GM12864 (cell line): ENCODE measurements around the gene PCP2.
A peak's percentile ranks its signal among the peaks of the same experiment; 100 is the strongest.

Experiments used
- DNase-seq: peaks from one replicate; pipeline ENCODE4 v3.0.0-alpha.2; 2011; ENCODE audit warnings: low read depth
- H3K4me3 ChIP-seq: 2 replicates; pipeline ENCODE4 v1.5.1; 2011; ENCODE audit warnings: mild to moderate bottlenecking, low read depth, low read length, control low read depth
- TF ChIP-seq, protein P1 (sequence below): IDR thresholded peaks from 2 replicates; pipeline ENCODE4 v1.5.1; 2011; ENCODE audit warnings: low read depth, mild to moderate bottlenecking, moderate library complexity, low read length, control low read depth, inconsistent platforms; ENCODE audit errors: missing control alignments

Gene PCP2

GRCh38 chr19:7678971-7679751 is 45.6 kb upstream of the PCP2 start:
- TF ChIP-seq, protein P1, sequence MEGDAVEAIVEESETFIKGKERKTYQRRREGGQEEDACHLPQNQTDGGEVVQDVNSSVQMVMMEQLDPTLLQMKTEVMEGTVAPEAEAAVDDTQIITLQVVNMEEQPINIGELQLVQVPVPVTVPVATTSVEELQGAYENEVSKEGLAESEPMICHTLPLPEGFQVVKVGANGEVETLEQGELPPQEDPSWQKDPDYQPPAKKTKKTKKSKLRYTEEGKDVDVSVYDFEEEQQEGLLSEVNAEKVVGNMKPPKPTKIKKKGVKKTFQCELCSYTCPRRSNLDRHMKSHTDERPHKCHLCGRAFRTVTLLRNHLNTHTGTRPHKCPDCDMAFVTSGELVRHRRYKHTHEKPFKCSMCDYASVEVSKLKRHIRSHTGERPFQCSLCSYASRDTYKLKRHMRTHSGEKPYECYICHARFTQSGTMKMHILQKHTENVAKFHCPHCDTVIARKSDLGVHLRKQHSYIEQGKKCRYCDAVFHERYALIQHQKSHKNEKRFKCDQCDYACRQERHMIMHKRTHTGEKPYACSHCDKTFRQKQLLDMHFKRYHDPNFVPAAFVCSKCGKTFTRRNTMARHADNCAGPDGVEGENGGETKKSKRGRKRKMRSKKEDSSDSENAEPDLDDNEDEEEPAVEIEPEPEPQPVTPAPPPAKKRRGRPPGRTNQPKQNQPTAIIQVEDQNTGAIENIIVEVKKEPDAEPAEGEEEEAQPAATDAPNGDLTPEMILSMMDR, result peak; percentile 76
- peak; percentile 76 for DNase-seq
- no peak overlapping the region for H3K4me3 ChIP-seq

DNA sequence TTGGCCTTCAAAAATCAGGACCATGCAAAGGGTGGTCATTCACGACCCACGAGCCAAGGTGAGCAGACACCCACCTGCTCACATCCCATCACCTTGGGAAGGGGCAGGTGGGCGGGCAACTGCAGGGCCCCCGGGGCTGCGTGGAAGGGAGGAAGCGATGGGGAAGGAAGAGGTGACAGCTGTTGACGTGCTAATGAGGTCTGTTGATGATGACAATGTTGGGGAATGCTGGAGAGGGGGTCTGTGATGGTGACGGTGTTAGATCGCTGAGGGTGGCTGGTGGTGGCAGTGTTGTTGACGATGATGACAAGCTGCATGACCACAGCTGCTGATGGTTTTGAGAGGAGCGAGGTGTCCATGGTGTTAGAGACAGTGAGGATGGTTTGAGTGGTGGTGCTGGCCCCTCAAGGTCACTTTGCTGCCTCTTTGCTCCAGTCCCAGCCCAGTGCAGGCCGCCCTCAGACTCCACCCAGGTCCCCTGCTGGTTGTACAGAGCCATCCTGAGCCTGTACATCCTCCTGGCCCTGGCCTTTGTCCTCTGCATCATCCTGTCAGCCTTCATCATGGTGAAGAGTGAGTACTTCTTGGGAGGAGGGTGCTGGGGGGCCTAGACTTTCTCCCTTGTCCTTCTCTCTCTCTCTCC is 44.3 kb upstream of the PCP2 start:
- no peak for DNase-seq
- TF ChIP-seq, protein P1, result no peak
- H3K4me3 ChIP-seq, result no peak overlapping the region

DNA sequence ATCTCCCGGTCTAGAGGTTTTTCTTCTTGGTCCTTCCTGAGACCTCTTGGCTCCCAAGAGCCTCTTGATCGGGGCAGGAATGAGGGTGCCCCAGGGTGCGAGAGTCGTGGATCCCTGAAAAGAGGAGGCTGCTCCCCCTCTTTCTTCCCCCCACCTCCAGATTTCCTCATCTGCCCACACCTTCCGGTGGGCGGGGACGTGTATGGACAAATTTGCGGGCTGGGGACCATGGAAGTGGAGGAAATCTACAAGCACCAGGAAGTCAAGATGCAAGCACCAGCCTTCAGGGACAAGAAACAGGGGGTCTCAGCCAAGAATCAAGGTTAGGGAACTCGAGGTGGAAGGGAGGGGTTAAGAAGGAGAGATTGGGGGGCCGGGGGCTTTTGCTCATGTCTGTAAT is 43.3 kb upstream of the PCP2 start, which contains the start of gene MCEMP1:
TSS of gene MCEMP1 (plus strand) at position 237 of the 400 bp plus-strand sequence. CDS start at position 268, 31 bp downstream.
- TF ChIP-seq, protein P1, result no peak

GRCh38 chr19:7676376-7676775 is 42.9 kb upstream of the PCP2 start:
- no peak for DNase-seq
- TF ChIP-seq, protein P1, result no peak
- H3K4me3 ChIP-seq, result peak overlapping the region; percentile 11; the same call in 1 of the 2 replicates

More for the DNA sequence above, 43.3 kb upstream of the PCP2 start, which contains the start of gene MCEMP1:
- H3K4me3 ChIP-seq, result peak within 1 kb of the TSS; percentile 11; the same call in 1 of the 2 replicates
- no peak for DNase-seq

DNA sequence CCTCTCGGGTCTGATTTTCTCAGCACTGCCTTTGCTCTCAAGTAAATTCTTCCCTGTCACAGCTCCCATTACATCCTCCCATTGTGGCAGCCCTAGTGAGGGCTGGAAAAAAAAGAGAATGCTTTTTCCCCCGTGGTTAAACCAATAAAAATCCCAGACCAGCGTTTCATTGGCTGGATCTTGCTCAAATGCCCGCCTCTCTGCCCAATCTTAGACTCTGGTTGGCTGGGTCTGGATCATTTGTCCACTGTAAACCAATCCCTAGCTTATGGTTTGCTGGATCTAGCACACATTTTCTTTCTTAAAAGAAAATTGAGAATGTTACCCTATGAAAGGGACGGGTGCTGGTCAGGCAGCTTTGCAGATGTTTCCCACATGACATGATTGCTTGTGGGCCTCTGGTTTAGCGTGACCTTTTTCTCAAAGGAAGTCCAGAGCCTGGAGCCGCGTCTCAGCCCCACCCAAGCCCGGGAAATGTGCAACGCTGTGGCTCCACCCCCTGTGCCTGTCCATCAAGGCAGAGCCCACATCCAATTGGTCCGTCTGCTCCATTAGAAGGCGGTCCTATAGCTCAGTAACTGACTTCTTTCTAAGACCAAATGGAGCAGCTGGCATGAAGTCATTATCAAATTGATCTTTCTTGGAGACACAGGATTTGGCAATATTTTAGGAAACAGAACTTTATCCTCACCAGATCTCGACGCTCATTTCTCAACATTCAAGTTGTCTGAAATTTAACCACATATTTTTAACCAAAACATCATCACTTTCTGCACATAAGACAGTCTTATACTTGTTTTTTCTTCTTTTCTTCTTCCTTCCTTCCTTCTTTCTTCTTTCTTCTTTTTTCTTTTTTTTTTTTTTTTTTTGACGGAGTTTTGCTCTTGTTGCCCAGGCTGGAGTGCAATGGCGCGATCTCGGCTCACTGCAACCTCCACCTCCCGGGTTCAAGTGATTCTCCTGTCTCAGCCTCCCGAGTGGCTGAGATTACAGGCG is 40.8 kb upstream of the PCP2 start:
- H3K4me3 ChIP-seq, result no peak overlapping the region
- DNase-seq, result peak; percentile 56
- TF ChIP-seq, protein P1, result no peak

- DNase-seq, result no peak
- TF ChIP-seq, protein P1, result no peak
- H3K4me3 ChIP-seq, result no peak overlapping the region
Measured at GRCh38 chr19:7672522-7672921, 39.0 kb upstream of the PCP2 start.
